NCI-H2196 (cell line): Measurements from ENCODE around the gene PMM2.
"Not testable (repeated sequence)": the region's sequence is repeated elsewhere in the genome, so short reads cannot be mapped to it uniquely, and the experiment has no call there.

Source experiments
- DNase-seq: peaks from one replicate; lab custom pipeline; 2025; ENCODE audit not compliant: unreplicated experiment; lab: John Stamatoyannopoulos, UW

Gene PMM2

DNA sequence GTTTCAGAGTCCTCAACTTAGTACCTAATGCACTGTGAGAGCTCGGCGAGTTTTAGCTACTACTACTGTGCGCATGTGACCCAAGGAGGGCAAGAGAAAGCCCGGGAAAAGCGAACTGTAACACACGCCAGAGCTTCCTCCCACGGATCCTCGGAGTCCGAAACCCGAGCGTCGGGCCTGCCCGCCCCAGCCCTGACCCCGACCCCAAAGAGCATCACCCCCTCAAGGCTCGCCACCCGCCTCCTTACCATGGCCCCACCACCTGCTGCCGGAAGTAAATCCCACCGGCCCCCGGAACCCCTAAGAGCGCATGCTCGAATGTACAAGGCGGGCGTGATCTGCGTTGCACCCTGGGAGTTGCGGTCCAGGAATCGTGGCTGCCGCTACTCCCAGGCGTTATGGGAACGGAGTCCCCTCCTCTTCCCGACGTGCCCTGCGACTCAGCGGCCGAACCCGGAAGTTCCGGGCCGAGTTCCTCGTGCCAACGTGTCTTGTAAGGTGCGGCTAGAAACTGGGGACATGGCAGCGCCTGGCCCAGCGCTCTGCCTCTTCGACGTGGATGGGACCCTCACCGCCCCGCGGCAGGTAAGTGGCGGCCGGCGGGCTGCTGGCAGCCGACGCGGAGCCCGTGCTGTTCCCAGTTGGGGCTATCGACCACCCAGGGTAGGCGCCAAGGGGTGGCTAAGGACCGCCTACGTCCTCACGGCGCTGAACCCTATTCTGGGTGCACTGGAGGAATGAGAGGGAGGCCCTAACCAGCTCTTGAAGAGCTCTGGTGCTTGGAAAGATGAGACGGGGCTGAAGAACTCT lies at the start of gene PMM2, which contains the start of gene TMEM186:
PMM2 (plus strand) TSS at position 476 of the 810 bp plus-strand sequence; CDS start at position 520, 44 bp downstream.
TMEM186 (minus strand) TSS at position 276 of the 810 bp plus-strand sequence; CDS start at position 251, 25 bp downstream.
- DNase-seq, result peak; percentile 97

DNA sequence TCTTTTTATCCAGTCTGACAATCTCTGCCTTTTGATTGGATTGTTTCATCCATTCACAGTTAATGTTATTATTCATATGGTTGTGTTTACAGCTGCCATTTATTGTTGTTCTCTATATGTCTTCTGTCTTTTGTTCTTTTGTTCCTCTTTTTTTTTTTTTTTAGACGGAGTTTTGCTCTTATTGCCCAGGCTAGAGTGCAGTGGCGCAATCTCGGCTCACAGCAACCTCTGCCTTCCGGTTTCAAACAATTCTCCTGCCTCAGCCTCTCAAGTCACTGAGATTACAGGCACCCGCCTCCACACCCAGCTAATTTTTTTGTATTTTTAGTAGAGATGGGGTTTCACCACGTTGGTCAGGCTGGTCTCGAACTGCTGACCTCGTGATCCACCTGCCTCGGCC lies 48.7 kb upstream of the PMM2 start:
- DNase-seq, result not testable (repeated sequence)

DNA sequence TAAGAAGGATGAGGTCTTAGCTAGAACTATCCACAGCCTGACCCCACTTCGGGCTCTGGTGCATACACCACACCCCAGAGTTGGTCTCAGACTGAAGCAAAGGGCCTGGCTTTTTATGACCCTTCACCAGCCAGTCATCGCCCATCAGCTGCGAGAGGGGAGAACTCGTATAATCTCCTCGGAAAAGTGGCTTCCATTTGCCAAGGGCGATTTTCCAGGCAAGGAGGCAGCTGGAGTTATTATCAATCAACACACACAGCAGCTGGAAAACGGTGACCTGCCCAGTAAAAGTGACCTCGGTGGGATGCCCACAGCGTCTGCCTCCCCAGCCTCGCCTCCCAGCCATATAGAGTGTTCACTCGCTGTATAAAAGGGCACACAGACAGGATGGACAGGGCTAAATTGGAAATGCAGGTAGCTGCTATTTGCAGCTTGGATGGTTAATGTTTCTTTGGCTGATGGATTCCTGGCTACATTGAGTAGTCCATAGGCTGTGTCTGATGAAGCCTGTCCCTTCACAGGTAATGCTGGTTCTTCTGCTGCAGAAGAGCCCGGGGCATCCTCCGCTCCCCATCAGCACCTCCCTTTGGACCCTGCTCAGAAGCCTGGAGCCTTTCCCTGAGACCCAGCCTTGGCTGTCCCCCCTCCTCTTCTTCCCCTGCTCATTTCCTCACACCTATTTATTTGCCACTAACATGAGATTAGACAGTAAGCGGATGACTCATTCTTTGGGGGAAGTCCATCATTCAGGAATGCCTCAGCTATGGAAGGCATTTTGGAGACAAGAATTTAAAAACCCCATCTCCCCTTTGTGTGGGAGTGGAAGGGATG lies 45.9 kb upstream of the PMM2 start:
- DNase-seq, result no peak

DNA sequence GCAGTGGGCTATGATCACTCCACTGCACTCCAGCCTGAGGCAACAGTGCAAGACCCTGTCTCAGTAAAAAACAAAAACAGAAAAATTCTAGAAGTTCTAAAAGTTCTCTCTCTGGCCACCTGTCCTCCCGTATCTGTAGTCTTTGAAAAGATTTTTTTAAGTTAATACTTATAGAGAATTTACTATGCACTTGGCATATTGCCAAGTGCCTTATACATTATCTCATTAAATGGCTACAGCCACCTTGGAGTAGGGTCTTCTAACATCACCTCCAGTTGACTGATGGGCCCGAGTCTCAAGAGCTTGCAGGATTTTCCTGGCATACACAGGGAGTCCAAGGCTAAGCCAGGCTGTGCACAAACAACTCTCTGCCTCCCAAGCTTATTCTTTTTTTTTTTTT lies 44.9 kb upstream of the PMM2 start:
- DNase-seq, result no peak

DNA sequence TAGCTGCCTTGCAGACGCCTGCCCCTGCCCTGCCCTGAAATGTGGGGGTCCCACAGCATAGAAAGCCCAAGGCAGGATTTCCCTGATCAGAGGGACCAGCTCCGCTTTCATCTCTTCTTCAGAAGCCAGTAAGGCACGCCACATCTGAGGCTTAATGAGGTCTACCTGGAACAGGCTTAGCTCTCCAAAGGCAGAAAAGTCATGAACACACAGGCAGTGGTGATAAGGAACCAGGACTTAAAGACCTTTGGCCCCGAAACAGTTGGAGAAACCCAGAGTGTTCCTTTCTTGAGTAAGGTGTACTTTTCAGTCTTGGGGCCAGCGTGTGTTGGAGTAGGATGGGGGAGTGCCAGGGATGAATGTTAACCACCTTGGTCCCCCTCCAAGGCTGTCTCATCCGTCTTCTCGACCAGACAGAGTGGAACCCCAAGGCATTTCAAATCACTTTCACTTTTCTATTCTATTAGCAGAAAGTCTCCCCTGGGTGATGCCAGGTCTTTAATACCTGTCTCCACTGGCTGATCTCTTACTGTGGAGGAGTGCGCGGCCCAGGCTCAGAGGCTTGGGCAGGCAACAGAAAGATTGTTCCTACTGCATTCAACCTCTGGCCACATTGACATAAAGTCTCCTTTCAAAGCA lies 44.1 kb upstream of the PMM2 start:
- DNase-seq, result no peak

- DNase-seq, result no peak
These were observed 40.9 kb upstream of the PMM2 start for GRCh38 chr16:8756755-8757154.

DNA sequence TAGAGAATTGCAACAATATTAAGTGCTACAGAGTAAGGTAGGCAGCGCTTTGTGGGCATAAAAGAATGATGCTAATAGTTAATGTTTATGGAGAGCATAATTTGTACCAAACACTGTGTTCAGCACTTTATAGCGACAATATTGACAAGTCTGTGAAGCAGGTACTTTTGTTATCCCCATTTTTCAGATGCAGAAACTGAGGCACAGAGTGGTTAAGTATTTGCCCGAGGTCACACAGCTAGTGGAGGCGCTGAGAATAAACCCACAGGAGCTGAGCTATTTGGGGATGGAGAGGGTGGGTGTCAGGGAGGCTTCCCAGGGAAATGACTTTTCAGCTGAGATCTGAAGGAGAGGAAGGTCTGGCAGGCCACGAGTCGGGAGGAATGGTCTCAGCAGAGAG lies 39.6 kb upstream of the PMM2 start:
- DNase-seq, result no peak

- DNase-seq, result no peak
These were observed 37.6 kb upstream of the PMM2 start for GRCh38 chr16:8760021-8760420.

DNA sequence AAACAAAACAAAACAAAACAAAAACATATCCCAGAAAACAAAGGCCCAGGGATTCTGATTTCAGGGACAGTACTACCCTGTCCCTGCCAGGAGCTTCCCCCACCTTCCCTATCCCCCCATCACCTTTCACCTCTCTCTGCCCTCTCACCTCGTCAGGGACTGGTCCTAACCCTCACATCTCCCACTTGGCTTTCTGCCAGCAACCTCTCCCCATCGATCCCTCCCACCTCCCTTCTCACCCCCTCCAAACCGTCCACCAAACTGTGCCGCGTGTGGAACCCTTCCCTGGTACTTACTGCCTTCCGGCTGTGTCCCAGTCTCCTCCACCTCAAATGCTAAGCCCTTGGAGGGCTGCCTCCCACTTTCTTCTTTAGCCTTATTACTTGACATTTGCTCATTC lies 36.6 kb upstream of the PMM2 start:
- DNase-seq, result no peak

DNA sequence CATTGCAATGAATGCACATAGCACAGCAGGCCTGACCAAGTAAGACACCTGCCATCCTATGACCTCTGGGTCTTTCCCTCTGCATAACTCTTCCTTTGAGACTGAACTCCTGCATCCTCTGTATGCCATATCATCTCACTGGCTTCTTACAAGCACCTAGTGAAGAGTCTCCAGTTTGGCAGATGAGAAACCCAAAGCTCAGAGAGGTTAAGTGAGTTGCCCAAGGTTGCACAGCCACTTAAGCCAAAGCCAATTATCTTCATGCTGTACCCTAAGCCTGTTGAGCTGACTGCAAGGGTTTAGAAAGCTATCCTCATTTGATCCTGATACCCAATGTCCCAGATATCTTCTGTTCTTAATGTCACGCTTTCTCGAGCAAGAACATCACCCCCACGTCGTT lies 35.4 kb upstream of the PMM2 start:
- DNase-seq, result no peak

DNA sequence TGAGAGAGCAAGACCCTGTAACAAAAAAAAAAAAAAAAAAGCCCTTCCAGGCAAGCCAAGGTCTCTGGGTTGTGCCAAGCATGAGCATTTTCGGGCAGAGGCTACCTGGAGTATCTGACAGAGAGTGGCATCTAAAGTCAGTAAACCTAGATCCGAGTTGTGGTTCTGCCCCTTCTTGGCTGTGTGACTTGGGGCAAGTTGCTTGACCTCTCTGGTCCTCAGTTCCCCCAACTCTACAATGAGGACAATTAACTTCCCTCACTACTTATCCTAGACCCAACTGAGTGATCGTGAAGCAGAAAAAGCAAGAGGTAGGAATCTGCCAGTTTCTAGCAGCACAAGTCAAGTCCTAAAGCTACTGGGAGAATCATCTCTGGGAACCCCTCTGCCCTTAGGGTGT lies 34.6 kb upstream of the PMM2 start:
- DNase-seq, result no peak

DNA sequence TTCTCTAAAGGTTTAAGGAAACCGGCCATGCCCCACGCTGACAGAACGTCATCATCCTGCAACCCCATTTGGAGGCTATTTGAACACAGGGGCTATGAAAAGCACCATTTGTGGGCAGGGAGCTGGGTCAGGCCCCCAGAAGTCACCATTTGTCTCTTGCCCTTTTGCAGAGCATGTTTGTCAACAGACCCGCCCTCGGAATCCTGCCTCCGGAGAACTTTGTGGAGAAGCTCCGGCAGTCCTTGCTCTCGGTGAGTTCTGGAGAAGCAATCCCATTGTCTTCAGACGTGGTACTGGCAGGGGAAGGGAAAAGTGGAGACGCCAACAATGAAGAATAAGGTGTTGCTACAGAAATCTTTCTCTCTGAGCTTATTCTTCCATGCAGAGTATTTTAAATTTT lies 33.7 kb upstream of the PMM2 start:
- no peak for DNase-seq

- no peak for DNase-seq
These were observed 33.0 kb upstream of the PMM2 start for GRCh38 chr16:8764525-8765250.

DNA sequence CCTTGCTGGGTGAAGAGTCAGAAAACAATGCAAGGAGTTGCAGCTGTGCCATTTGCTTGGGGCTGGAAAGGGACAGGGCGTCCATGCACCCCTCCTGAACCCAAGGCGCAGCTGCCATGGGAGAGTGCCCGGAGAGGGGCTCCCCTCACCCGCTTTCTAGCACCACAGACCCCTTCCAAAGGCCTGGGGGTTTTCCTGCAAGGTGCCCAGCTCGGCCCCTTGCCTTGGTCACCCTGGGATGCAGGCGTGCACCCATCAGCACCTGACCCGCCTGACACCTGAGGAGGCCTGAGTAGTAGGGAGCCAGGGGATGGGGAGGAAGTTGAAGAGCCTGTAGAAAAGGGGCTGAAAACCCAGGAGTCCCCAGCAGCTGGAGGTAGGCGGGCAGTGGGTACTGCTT lies 30.5 kb upstream of the PMM2 start:
- DNase-seq, result no peak

DNA sequence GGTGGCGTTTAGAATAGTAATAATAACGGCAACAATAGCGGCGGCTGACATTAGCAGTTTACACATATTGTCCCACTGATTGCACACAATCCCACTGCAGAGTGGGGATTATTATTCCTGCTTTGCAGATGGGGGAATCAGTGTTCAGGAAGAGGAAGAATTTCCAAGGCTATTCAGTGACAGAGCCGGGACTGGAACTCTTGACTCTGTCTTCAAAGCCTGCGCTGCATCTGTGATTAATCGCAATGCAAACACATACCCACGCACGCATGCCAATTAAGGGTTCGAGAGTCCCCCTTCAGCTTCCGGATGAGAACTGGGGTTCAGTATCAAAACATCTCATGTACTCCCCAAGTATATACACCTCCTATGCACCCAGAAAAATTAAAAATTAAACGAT lies 29.4 kb upstream of the PMM2 start:
- no peak for DNase-seq

GRCh38 chr16:8768692-8769091 lies 28.9 kb upstream of the PMM2 start:
- DNase-seq, result no peak

DNA sequence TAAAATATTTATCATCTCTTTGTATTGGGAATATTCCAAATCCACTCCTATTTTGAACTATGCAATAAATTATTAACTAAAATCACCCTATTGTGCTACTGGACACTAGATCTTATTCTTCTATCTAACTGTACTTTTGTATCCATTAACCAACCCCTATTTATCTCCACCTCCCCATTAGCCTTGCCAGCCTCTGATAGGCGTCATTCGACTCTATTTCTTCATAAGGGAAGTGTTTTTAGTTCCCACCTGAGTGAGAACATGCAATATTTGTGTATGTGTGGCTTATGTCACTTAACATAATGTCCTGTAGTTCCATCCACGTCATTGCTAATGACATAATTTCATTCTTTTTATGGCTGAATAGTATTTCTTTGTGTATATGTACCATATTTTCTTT lies 24.1 kb upstream of the PMM2 start:
- no peak for DNase-seq

GRCh38 chr16:8774208-8774607 lies 23.4 kb upstream of the PMM2 start:
- no peak for DNase-seq

DNA sequence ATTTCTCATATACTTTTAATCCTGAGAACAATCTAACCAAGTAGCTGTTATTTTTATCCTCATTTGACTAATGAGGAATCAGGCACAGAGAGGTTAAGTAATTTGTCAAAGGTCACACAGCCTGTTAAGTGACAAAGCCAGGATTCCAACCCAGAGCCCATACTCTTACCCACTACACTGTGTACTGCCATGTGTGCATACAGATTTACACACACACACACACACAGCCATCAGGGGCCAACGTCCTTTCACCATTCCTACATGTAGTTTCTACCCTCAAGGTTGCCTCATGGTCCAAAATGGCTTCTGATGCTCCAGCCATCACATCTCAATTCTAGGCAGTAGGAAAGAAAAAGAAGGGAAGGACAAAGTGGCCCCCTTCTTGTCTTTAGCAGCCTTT lies 22.3 kb upstream of the PMM2 start:
- DNase-seq, result no peak

GRCh38 chr16:8776129-8776584 lies 21.5 kb upstream of the PMM2 start:
- DNase-seq, result no peak

DNA sequence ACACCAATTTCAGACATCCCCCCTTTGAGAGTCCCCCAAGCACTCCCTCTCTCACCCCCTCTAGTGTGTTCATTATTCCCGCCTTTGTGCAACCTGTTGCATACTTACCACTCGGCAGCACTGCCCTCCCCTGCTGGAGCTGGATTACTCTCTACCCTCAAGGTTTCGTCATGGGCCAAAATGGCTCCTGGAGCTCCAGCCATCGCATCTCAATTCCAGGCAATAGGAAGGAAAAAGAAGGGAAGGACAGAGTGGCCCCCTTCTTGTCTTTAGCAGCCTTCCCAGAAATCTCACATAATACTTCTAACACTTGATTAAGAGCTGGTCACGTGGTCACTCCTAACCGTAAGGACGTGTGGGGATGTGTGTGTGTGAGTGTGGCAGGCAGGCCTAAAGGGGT lies 20.4 kb upstream of the PMM2 start:
- no peak for DNase-seq
